Suprapubic skin (tissue), 3 donors: ENCODE results near the gene EEPD1.

Experiments used
- CTCF ChIP-seq, 2 donors: fragments of 200-600 bp in 1 of 2; fragments of 450-650 bp in 1 of 2; sonication (generic) in 1 of 2; IDR thresholded peaks; one replicate each; pipeline ENCODE4 v1.5.1; 2016 to 2019; ENCODE audit warnings: antibody characterized with exemption in 2 of 2, mild to moderate bottlenecking in 1 of 2, moderate library complexity in 1 of 2
- EP300 ChIP-seq: sonication (generic); formaldehyde crosslinking; IDR thresholded peaks from one replicate; pipeline ENCODE4 v1.6.1; 2017; ENCODE audit warnings: antibody characterized with exemption
- POLR2A ChIP-seq, 2 donors: fragments of 450-650 bp; IDR thresholded peaks; one replicate each; pipeline ENCODE4 v1.6.1; 2017; ENCODE audit warnings: antibody characterized with exemption in 2 of 2, mild to moderate bottlenecking in 2 of 2, moderate library complexity in 2 of 2

GRCh38 chr7:36132012-36132411 lies 21.0 kb upstream of the EEPD1 start:
- TF ChIP-seq CTCF (IDR thresholded peaks at IDR 0.05), result no peak
- no peak for TF ChIP-seq POLR2A (IDR thresholded peaks at IDR 0.05)
- no peak for TF ChIP-seq EP300
